NAMALWA (cell line): ENCODE measurements around the gene PTK7.

Source experiments
- DNase-seq: peaks from one replicate; pipeline ENCODE4 v3.0.0-alpha.2; 2015; ENCODE audit warnings: low spot score

The PTK7 gene

GRCh38 chr6:43205849-43206248 lies 129.7 kb downstream of the PTK7 start:
- no peak for DNase-seq

- no peak for DNase-seq
These were observed 131.2 kb downstream of the PTK7 start for GRCh38 chr6:43207286-43207685.
